CD4-positive, alpha-beta T cell treated with Interleukin-4 for 4 hours (primary cell): ENCODE measurements around the gene HECTD4.

ENCODE experiments used
- DNase-seq: peaks from one replicate; pipeline ENCODE4 v3.0.0-alpha.2; 2020

HECTD4 gene

GRCh38 chr12:112314981-112315380 lies 67.2 kb downstream of the HECTD4 start:
- DNase-seq: no peak

DNA sequence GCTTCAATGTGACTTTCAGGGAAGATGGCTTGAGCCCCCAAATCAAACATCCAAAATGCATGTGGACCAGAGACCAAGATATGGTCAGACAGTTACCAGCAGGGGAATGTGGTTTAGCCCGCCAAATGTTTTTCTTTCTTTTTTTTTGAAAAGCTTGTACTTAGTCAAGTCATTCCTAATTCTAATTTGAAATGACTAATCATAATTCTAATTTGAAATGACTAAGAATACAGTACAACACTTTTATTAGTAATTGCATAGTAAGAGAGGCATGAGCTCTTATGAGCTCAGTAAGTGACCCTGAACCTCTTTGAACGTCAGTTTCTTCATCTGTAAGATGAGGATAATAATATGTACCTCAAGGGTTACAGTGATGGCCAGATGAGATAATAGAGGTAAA lies 72.4 kb downstream of the HECTD4 start:
- DNase-seq: no peak

DNA sequence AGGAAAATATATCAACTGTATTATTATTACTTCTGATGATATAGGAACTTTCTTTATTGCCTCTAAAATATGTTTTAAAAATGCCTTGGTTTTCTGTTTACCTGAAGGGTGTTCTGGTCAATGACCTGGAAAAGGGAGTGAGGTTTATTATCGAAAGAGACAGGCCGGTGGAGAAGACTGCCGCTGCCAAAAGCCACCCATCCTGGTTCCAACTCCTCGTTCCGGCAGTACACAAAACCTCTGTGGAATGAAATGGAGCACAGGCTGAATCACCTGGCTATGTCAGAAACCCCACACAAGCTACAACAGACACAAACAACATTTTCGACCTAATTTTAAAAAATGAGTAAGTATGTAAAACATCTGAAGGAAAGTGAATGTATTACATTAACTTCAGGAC lies 73.6 kb downstream of the HECTD4 start:
- no peak for DNase-seq

GRCh38 chr12:112308161-112308560 lies 74.1 kb downstream of the HECTD4 start:
- DNase-seq: no peak

- no peak for DNase-seq
These were observed 74.8 kb downstream of the HECTD4 start for GRCh38 chr12:112307317-112308011.

DNA sequence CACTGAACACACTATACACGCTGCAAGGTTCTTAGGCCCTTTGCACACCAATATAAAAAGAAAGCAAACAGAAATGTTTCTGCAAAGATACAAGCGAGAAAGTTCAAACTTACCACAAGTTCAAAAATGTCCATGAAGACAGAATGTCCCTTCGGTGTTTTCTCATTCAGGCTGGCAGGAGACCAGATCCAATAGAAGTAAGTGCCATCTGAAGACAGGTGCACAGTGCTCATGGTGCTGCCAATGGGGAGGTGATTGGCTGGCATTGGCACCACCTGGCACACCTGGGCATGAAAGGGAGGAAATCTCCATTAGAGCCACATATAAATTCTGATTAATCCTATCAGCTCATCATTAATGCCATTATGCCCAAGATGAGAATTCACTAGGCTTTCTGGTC lies 76.3 kb downstream of the HECTD4 start:
- no peak for DNase-seq

DNA sequence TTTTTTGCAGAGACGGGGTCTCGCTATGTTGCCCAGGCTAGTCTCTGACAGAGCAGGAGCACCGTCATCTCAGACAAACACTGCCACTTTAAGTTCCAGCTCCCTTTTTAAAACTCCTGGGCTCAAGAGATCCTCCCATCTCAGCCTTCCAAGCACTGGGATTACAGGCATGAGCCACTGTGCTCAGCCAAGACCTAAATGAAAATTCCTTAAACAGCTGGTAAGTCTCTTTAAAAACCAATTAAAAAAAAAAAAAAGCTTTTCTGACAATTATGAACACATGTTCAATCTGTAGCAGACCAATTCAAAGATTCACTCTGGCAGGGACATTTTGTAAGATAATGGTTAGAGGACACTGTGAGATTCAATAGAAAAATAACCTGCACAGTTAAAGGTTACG lies 77.8 kb downstream of the HECTD4 start:
- no peak for DNase-seq

GRCh38 chr12:112303799-112304198 lies 78.4 kb downstream of the HECTD4 start:
- DNase-seq: no peak

GRCh38 chr12:112303004-112303403 lies 79.2 kb downstream of the HECTD4 start:
- DNase-seq: peak; percentile 78

DNA sequence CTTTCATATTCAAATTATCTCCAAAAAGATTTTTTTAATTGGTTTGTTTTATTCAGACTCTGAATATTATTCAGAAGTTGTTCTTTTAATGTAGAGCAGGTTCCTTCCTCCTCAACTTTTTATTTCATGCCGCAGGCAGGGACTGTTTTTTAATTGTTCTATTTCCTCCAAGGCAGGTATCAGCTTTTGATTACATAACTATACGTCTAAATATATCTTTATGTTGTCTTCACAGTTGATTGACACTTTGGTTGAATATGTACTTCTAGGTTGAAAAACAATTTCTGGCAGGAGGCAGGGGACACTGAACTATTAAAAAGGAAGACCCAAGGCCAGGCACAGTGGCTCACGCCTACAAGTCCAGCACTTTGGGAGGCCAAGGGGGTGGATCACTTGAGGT lies 82.5 kb downstream of the HECTD4 start:
- no peak for DNase-seq

GRCh38 chr12:112297188-112297587 lies 85.0 kb downstream of the HECTD4 start:
- DNase-seq: no peak

GRCh38 chr12:112296183-112296582 lies 86.0 kb downstream of the HECTD4 start:
- no peak for DNase-seq

GRCh38 chr12:112294793-112295192 lies 87.4 kb downstream of the HECTD4 start:
- no peak for DNase-seq

- no peak for DNase-seq
These were observed 93.6 kb downstream of the HECTD4 start for GRCh38 chr12:112288638-112289037.

GRCh38 chr12:112285600-112286401 lies 96.4 kb downstream of the HECTD4 start:
- DNase-seq: no peak

GRCh38 chr12:112283546-112283945 lies 98.7 kb downstream of the HECTD4 start:
- DNase-seq: no peak

DNA sequence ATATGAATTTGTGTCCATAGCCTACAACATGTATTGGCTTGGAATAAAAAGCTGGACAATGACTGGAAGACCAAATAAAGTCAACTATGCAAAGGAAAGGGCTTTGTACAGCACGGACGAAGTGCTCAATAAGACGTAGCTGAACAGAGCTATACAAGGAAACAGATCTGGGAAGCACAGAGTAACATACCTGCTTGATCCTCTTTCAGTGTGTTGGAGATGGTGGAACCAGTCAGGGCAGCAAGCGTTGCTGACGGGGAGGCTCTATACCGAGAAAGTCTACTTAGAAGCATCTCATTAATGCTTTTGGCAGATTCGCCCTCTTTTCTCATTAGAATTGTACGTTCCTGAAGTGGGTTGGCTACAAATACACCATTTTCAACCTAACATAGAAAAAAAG lies 99.3 kb downstream of the HECTD4 start:
- DNase-seq: no peak

- no peak for DNase-seq
These were observed 106.4 kb downstream of the HECTD4 start for GRCh38 chr12:112275836-112276235.

DNA sequence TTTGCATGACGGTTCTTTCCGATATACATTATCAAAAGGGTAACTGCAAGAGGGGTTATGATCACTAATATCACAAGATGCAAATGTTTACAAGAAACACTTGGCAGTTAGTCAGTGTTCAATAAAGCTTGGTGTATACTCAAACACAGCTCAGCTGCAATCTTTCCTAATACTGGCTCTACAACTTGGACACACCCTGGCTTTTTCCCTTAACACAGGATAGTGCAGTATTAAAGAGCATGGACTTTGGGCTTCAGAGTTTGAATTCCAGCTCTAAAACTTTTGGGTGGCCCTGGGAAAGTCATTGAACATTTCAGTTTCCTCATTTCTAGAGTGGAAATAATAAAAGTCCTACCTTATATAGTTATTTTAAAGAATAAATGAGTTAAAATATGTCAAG lies 107.0 kb downstream of the HECTD4 start:
- DNase-seq: no peak

DNA sequence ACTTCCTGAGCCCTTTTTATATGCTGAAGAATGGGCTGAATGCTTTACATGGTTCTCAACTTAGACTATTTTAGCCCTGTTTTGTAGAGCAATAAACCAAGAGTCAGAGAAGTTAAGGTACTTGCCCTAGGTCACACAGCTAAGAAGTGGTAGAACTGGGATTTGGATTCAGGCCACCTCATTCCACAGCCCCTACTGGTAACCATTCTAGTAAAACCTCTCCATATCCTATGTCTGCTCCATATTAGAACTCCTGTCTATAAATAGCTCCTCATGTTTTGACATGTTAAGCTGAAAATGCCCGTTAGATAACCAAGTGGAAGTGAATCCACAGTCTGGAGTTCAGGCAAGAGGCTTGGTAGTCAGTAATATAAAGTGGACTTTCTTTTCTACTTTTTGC lies 111.6 kb downstream of the HECTD4 start:
- no peak for DNase-seq

DNA sequence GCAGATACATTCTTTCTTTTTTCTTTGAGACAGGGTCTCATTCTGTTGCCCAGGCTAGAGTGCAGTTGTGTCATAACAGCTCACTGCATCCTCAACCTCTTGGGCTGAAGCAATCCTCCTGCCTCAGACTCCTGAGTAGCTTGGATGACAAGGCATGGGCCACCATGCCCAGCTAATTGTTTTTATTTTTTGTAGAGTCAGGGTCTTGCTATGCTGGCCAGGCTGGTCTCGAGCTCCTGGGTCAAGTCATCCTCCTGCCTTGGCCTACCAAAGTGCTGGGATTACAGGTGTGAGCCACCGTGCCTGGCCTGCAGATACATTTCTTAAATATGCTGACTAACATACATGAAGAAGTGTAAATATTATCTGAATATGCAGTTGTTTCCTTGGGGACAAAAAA lies 115.8 kb downstream of the HECTD4 start:
- no peak for DNase-seq

GRCh38 chr12:112261559-112261958 lies 120.7 kb downstream of the HECTD4 start:
- no peak for DNase-seq

GRCh38 chr12:112258926-112259325 lies 123.3 kb downstream of the HECTD4 start:
- no peak for DNase-seq

- DNase-seq: no peak
These were observed 125.5 kb downstream of the HECTD4 start for GRCh38 chr12:112256780-112257179.

DNA sequence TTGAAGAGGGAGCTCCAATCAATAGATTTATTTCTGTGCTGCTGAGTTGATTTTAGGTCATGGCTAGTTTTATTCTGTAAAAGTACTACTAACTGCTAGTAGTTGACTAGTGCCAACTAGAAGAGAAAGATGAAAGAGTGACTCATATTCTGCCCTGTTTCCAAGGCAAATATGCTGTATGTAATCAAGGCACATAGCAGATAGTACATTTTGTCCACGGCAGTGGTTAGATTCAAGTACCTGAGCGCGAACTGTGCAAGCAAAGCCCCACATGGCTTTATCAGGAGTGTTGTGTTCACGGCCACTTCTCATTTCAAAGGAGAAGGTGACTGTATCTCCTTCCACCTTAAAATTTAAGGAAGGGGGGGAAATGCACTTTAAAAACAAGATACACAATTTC lies 130.0 kb downstream of the HECTD4 start:
- DNase-seq: no peak
